RCC 7860 (cell line): Measurements from ENCODE around the gene PDGFD.

Experiments
- DNase-seq: peaks from one replicate; pipeline ENCODE4 v3.0.0-alpha.2; 2015; ENCODE audit warnings: low spot score
- FAIRE-seq: peaks from 2 replicates; lab custom pipeline; 2012; peaks lifted over from hg19 to GRCh38; lab: Jason Lieb, UNC

Gene PDGFD

GRCh38 chr11:104005234-104005855, 158.6 kb downstream of the PDGFD start:
- no peak for FAIRE-seq
- no peak for DNase-seq

GRCh38 chr11:104003491-104003890, 160.5 kb downstream of the PDGFD start:
- DNase-seq (no peak), FAIRE-seq (no peak)

- DNase-seq (no peak), FAIRE-seq (no peak)
Observed at GRCh38 chr11:104001561-104002056, 162.3 kb downstream of the PDGFD start.

GRCh38 chr11:104000798-104001197, 163.1 kb downstream of the PDGFD start:
- DNase-seq (no peak), FAIRE-seq (no peak)

GRCh38 chr11:103998826-103999508, 165.0 kb downstream of the PDGFD start:
- no peak for FAIRE-seq
- DNase-seq: no peak

GRCh38 chr11:103997082-103997481, 166.9 kb downstream of the PDGFD start:
- no peak for FAIRE-seq
- DNase-seq: no peak

- FAIRE-seq (no peak), DNase-seq (no peak)
Observed at GRCh38 chr11:103995896-103996295, 168.1 kb downstream of the PDGFD start.

- FAIRE-seq: no peak
- DNase-seq: no peak
Observed at GRCh38 chr11:103994518-103994917, 169.4 kb downstream of the PDGFD start.

- DNase-seq (no peak), FAIRE-seq (no peak)
Observed at GRCh38 chr11:103994094-103994493, 169.9 kb downstream of the PDGFD start.

- no peak for FAIRE-seq
- DNase-seq: no peak
Observed at GRCh38 chr11:103993507-103993906, 170.4 kb downstream of the PDGFD start.

- DNase-seq (no peak), FAIRE-seq (no peak)
Observed at GRCh38 chr11:103988595-103988969, 175.4 kb downstream of the PDGFD start.

- no peak for DNase-seq
- FAIRE-seq: no peak
Observed at GRCh38 chr11:103987629-103988594, 176.0 kb downstream of the PDGFD start.

GRCh38 chr11:103985041-103985440, 178.9 kb downstream of the PDGFD start:
- DNase-seq (no peak), FAIRE-seq (no peak)

- FAIRE-seq (no peak), DNase-seq (no peak)
Observed at GRCh38 chr11:103980108-103980507, 183.8 kb downstream of the PDGFD start.

- FAIRE-seq: no peak
Observed at GRCh38 chr11:103978616-103979595, 185.0 kb downstream of the PDGFD start.

GRCh38 chr11:103972013-103972412, 191.9 kb downstream of the PDGFD start:
- no peak for DNase-seq
- no peak for FAIRE-seq

More at GRCh38 chr11:103978616-103979595, 185.0 kb downstream of the PDGFD start:
- DNase-seq: no peak

GRCh38 chr11:103970701-103971249, 193.2 kb downstream of the PDGFD start:
- FAIRE-seq: no peak
- no peak for DNase-seq

- DNase-seq (no peak), FAIRE-seq (no peak)
Observed at GRCh38 chr11:103968685-103969084, 195.3 kb downstream of the PDGFD start.

GRCh38 chr11:103967985-103968384, 196.0 kb downstream of the PDGFD start:
- DNase-seq (no peak), FAIRE-seq (no peak)

GRCh38 chr11:103964390-103964789, 199.6 kb downstream of the PDGFD start:
- no peak for FAIRE-seq
- no peak for DNase-seq
